Sigmoid colon (tissue), 7 donors: ENCODE measurements around the gene CACNA1E. TPM values are rescaled to one million over a fixed set of nuclear protein-coding genes. Genes with fewer than 3 reads are reported as not detected.

ENCODE experiments used
- DNase-seq: peaks from one replicate; pipeline ENCODE4 v3.0.0-alpha.2; 2019
- H3K27ac ChIP-seq, 4 donors: fragments of 200-600 bp; sonication (generic); one replicate each; pipeline ENCODE4 v1.5.1; 2016 to 2019; ENCODE audit warnings: mild to moderate bottlenecking in 1 of 4
- H3K27me3 ChIP-seq, 3 donors: fragments of 200-600 bp; sonication (generic); one replicate each; pipeline ENCODE4 v1.5.1; 2019; ENCODE audit warnings: mild to moderate bottlenecking in 1 of 3
- H3K36me3 ChIP-seq, 4 donors: fragments of 200-600 bp; sonication (generic); one replicate each; pipeline ENCODE4 v1.5.1; 2016 to 2019
- H3K4me1 ChIP-seq, 4 donors: fragments of 200-600 bp; sonication (generic); one replicate each; pipeline ENCODE4 v1.5.1; 2017 to 2019
- H3K4me3 ChIP-seq, 4 donors: fragments of 200-600 bp; sonication (generic); one replicate each; pipeline ENCODE4 v1.5.1; 2017 to 2019; ENCODE audit warnings: mild to moderate bottlenecking in 2 of 4, moderate library complexity in 1 of 4
- H3K9me3 ChIP-seq, 4 donors: fragments of 200-600 bp in 3 of 4; sonication (generic) in 3 of 4; one replicate each; pipeline versions ENCODE4 v1.5.1 to v1.6.1; 2013 to 2019
- CTCF ChIP-seq, 4 experiments: fragments of 450-650 bp in 3 of 4; fragments of 200-600 bp in 1 of 4; IDR thresholded peaks; one replicate each; pipeline ENCODE4 v1.5.1; 2016 to 2019; ENCODE audit warnings: antibody characterized with exemption in 4 of 4, mild to moderate bottlenecking in 3 of 4, moderate library complexity in 2 of 4
- EP300 ChIP-seq, 4 donors: sonication (generic); formaldehyde crosslinking; IDR thresholded peaks; one replicate each; pipeline ENCODE4 v1.6.1; 2017; ENCODE audit warnings: antibody characterized with exemption in 4 of 4
- POLR2A ChIP-seq, 2 donors: fragments of 450-650 bp; IDR thresholded peaks; one replicate each; pipeline ENCODE4 v1.6.1; 2016; ENCODE audit warnings: antibody characterized with exemption in 2 of 2, mild to moderate bottlenecking in 2 of 2, moderate library complexity in 2 of 2
- POLR2AphosphoS5 ChIP-seq, 4 donors: sonication (generic); formaldehyde crosslinking; IDR thresholded peaks; one replicate each; pipeline ENCODE4 v1.6.1; 2017; ENCODE audit warnings: antibody characterized with exemption in 4 of 4
- WGBS, 2 donors: extraction: QIAGEN DNeasy Blood & Tissue Kit; methylation state at CpG; one replicate each; pipeline ENCODE4 v1.1.7; 2013; 5-methylcytosine and 5-hydroxymethylcytosine counted together
- intact Hi-C: fragments of 100-400 bp; cut with DNase I; formaldehyde crosslinking; loops from one replicate; pipeline ENCODE4 v1.15.1; 2023
- polyA plus RNA-seq, 3 donors: library from polyadenylated mRNA; stranded (reverse); fragments of 200-250 nt; gene quantifications; one replicate each; pipeline ENCODE4 v1.2.3, GENCODE V29; 2013
- total RNA-seq, 4 donors: library from RNA; depleted of rRNA; stranded (reverse); fragments of >200 nt; gene quantifications; one replicate each; pipeline ENCODE4 v1.1.0, GENCODE V29; 2016
- donor health status: healthy with polysubstance abuse.
- donor health status: Bipolar disorder and iron deficiency.
- donor health status: healthy.

Gene CACNA1E
- total and polyA plus RNA-seq, 7 donors = 0.16 to 1.1 (median 0.36) TPM; not detected in 2

GRCh38 chr1:181459067-181459466, 24.2 kb upstream of the CACNA1E start:
- intact Hi-C loops = no loop called here
- H3K27me3 ChIP-seq = no peaks in the 10 kb centered on the region
- no peak for DNase-seq
- no peaks in the 10 kb centered on the region for H3K36me3 ChIP-seq
- H3K9me3 ChIP-seq = peaks cover 0 to 9% (median 0%) of the 10 kb centered on the region in 4 donors
- TF ChIP-seq POLR2AphosphoS5 (IDR thresholded peaks at IDR 0.05) (no peak), POLR2A (IDR thresholded peaks at IDR 0.05) (no peak), EP300 (IDR thresholded peaks at IDR 0.05) (no peak), CTCF (IDR thresholded peaks at IDR 0.05) (no peak)
- 86% methylated on average over 2 of the region's 2 CpGs for WGBS, 2 donors
- H3K4me3 ChIP-seq = no peak overlapping the region
- no peaks in the 10 kb centered on the region for H3K4me1 ChIP-seq
- H3K27ac ChIP-seq = no peak overlapping the region

- DNase-seq = no peak
- Histone ChIP-seq H3K27ac (no peak overlapping the region), H3K4me3 (no peak overlapping the region), H3K27me3 (no peaks in the 10 kb centered on the region), H3K36me3 (no peaks in the 10 kb centered on the region), H3K4me1 (peaks cover 0 to 11% (median 3%) of the 10 kb centered on the region in 4 donors), H3K9me3 (no peaks in the 10 kb centered on the region)
- intact Hi-C loops = loop anchor here (10.0 kb wide), 2 partner anchors 585 to 615 kb away; no protein-coding TSS in a partner anchor
- 76% methylated on average over 5 of the region's 5 CpGs for WGBS, 2 donors
- TF ChIP-seq EP300 (IDR thresholded peaks at IDR 0.05) (no peak), POLR2AphosphoS5 (IDR thresholded peaks at IDR 0.05) (peak in 2 of 4 donors; percentile 5 to 31)
These were observed 13.5 kb upstream of the CACNA1E start for GRCh38 chr1:181469829-181470228.

DNA sequence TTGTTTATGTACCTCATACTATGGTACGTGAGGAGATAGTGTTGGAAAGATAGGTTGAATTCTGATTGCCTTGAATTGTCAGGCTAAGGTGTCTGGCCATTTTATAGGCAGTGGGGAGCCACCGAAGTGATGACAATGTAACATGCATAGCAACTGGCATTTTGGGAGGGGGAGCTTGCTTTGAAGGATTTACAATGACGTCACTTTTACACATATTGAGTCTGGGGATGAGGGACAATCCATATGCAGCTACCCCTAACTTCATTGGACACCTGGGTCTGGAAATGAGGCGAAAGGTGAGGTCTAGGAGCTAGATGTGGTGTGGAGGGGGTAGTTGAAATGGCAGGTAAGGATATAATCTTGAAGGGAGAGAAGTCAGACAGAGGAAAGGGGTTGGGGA, 7.7 kb upstream of the CACNA1E start:
- no peaks in the 10 kb centered on the region for H3K9me3 ChIP-seq
- intact Hi-C loops = loop anchor here (5.0 to 10.0 kb wide), 3 partner anchors 202 to 609 kb away; no protein-coding TSS in a partner anchor
- TF ChIP-seq EP300 (IDR thresholded peaks at IDR 0.05) (no peak), CTCF (IDR thresholded peaks at IDR 0.05) (no peak), POLR2AphosphoS5 (IDR thresholded peaks at IDR 0.05) (no peak), POLR2A (IDR thresholded peaks at IDR 0.05) (no peak)

GRCh38 chr1:181476581-181476980, 6.7 kb upstream of the CACNA1E start:
- Histone ChIP-seq H3K27me3 (peaks cover 0 to 12% (median 4%) of the 10 kb centered on the region in 3 donors), H3K27ac (no peak overlapping the region), H3K4me3 (no peak overlapping the region), H3K9me3 (no peaks in the 10 kb centered on the region), H3K4me1 (no peaks in the 10 kb centered on the region), H3K36me3 (no peaks in the 10 kb centered on the region)
- TF ChIP-seq CTCF (IDR thresholded peaks at IDR 0.05) = no peak
- TF ChIP-seq POLR2AphosphoS5 (IDR thresholded peaks at IDR 0.05) = no peak
- no peak for DNase-seq
- WGBS, 2 donors = 69 to 73% methylated on average over 8 of the region's 8 CpGs
- intact Hi-C loops = loop anchor here (5.0 to 10.0 kb wide), 3 partner anchors 201 to 608 kb away; no protein-coding TSS in a partner anchor

More for the DNA sequence above, 7.7 kb upstream of the CACNA1E start:
- peaks cover 0 to 3% (median 0%) of the 10 kb centered on the region in 3 donors for H3K27me3 ChIP-seq
- WGBS, 2 donors = 73 to 74% methylated on average over 4 of the region's 4 CpGs
- H3K27ac ChIP-seq = no peak overlapping the region
- no peaks in the 10 kb centered on the region for H3K36me3 ChIP-seq
- no peak for DNase-seq
- no peaks in the 10 kb centered on the region for H3K4me1 ChIP-seq
- no peak overlapping the region for H3K4me3 ChIP-seq

DNA sequence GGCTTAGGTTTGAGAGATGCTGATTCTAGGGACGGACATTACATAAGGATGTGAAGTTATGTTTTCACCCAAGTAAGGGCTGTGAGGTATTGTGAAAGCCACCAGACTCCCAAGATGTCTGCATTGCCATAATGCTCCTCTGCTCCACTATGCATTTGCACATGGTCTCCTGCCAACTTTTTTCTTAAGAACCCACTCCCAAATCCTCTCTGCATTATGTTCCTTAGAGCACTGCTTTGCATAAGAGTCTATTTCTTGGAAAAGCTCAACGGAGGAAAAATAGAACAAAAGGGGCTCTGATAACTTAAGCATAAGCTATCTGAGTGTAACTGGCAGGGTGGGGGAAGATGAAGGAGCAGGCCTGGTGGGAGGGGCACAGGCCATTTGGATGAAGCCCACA, 5.0 kb upstream of the CACNA1E start:
- H3K36me3 ChIP-seq = no peaks in the 10 kb centered on the region
- 78 to 85% methylated on average over 2 of the region's 2 CpGs for WGBS, 2 donors
- peaks cover 8 to 29% (median 21%) of the 10 kb centered on the region in 3 donors for H3K27me3 ChIP-seq
- TF ChIP-seq POLR2A (IDR thresholded peaks at IDR 0.05) (no peak), POLR2AphosphoS5 (IDR thresholded peaks at IDR 0.05) (no peak), EP300 (IDR thresholded peaks at IDR 0.05) (no peak), CTCF (IDR thresholded peaks at IDR 0.05) (no peak)
- no peaks in the 10 kb centered on the region for H3K9me3 ChIP-seq
- no peak for DNase-seq
- H3K27ac ChIP-seq = no peak overlapping the region
- peaks cover 0 to 15% (median 14%) of the 10 kb centered on the region in 4 donors for H3K4me1 ChIP-seq
- intact Hi-C loops = loop anchor here (5.0 to 10.0 kb wide), 3 partner anchors 199 to 606 kb away; no protein-coding TSS in a partner anchor
- H3K4me3 ChIP-seq = no peak overlapping the region
